ENCODE data around the gene FBXL17. TPM values are rescaled to one million over a fixed set of nuclear protein-coding genes. Genes with fewer than 3 reads are reported as not detected.
"Not testable (repeated sequence)": the region's sequence is repeated elsewhere in the genome, so short reads cannot be mapped to it uniquely, and the experiment has no call there.

Gene FBXL17
- total RNA-seq, 1 donor from 2014 or later: 26.9 TPM

GRCh38 chr5:108278285-108279240 lies 103.3 kb downstream of the FBXL17 start:
- no peak for ATAC-seq (ENCODE audit: low read depth)
- H3K27ac Mint-ChIP-seq: no peak overlapping the region
- H3K4me3 Mint-ChIP-seq: no peak overlapping the region
- H3K36me3 Mint-ChIP-seq (ENCODE audit: low read depth): peaks cover 31% of the 10 kb centered on the region
- ChIA-PET POLR2A (no interaction called here), CTCF (no interaction called here)
- peaks cover 9% of the 10 kb centered on the region for H3K4me1 Mint-ChIP-seq
- no peaks in the 10 kb centered on the region for H3K27me3 Mint-ChIP-seq
- no peak for DNase-seq
- H3K9me3 Mint-ChIP-seq: peaks cover 19% of the 10 kb centered on the region
- intact Hi-C loops (cut with micrococcal nuclease): no loop called here
- TF ChIP-seq CTCF (IDR thresholded peaks at IDR 0.05): no peak

GRCh38 chr5:108276187-108277050 lies 105.5 kb downstream of the FBXL17 start:
- peaks cover 19% of the 10 kb centered on the region for H3K36me3 Mint-ChIP-seq (ENCODE audit: low read depth)
- H3K4me1 Mint-ChIP-seq: peaks cover 9% of the 10 kb centered on the region
- no peak for TF ChIP-seq CTCF (IDR thresholded peaks at IDR 0.05)
- CTCF ChIA-PET: no interaction called here
- ATAC-seq (ENCODE audit: low read depth) (no peak), DNase-seq (no peak)
- no peak overlapping the region for H3K27ac Mint-ChIP-seq
- no peaks in the 10 kb centered on the region for H3K27me3 Mint-ChIP-seq
- H3K9me3 Mint-ChIP-seq: peaks cover 3% of the 10 kb centered on the region
- POLR2A ChIA-PET: no interaction called here
- intact Hi-C loops (cut with micrococcal nuclease): no loop called here
- H3K4me3 Mint-ChIP-seq: no peak overlapping the region

GRCh38 chr5:108274080-108274479 lies 107.8 kb downstream of the FBXL17 start:
- H3K4me3 Mint-ChIP-seq; CTCF ChIA-PET; ATAC-seq (ENCODE audit: low read depth); H3K27me3 Mint-ChIP-seq; POLR2A ChIA-PET; H3K4me1 Mint-ChIP-seq; H3K27ac Mint-ChIP-seq; DNase-seq; H3K9me3 Mint-ChIP-seq; intact Hi-C loops (cut with micrococcal nuclease): not testable (repeated sequence)
- H3K36me3 Mint-ChIP-seq (ENCODE audit: low read depth): peaks cover 12% of the 10 kb centered on the region

GRCh38 chr5:108271127-108271526 lies 110.8 kb downstream of the FBXL17 start:
- intact Hi-C loops (cut with micrococcal nuclease): no loop called here
- Mint-ChIP-seq H3K36me3 (ENCODE audit: low read depth) (peaks cover 8% of the 10 kb centered on the region), H3K27me3 (no peaks in the 10 kb centered on the region), H3K4me1 (no peaks in the 10 kb centered on the region), H3K27ac (no peak overlapping the region), H3K4me3 (no peak overlapping the region), H3K9me3 (no peaks in the 10 kb centered on the region)
- ATAC-seq (ENCODE audit: low read depth): no peak
- ChIA-PET POLR2A (no interaction called here), CTCF (interaction anchor here (1.6 to 3.4 kb wide), 2 partner anchors 9 to 11 kb away, joined by 3 to 13 read pairs; no protein-coding TSS in a partner anchor)
- no peak for DNase-seq
- no peak for TF ChIP-seq CTCF (IDR thresholded peaks at IDR 0.05)

GRCh38 chr5:108266242-108266641 lies 115.7 kb downstream of the FBXL17 start:
- H3K27me3 Mint-ChIP-seq: no peaks in the 10 kb centered on the region
- TF ChIP-seq CTCF (IDR thresholded peaks at IDR 0.05): no peak
- POLR2A ChIA-PET: no interaction called here
- DNase-seq: no peak
- H3K9me3 Mint-ChIP-seq: no peaks in the 10 kb centered on the region
- H3K4me3 Mint-ChIP-seq: no peak overlapping the region
- no peak overlapping the region for H3K27ac Mint-ChIP-seq
- CTCF ChIA-PET: no interaction called here
- no peaks in the 10 kb centered on the region for H3K4me1 Mint-ChIP-seq
- no peaks in the 10 kb centered on the region for H3K36me3 Mint-ChIP-seq (ENCODE audit: low read depth)
- intact Hi-C loops (cut with micrococcal nuclease): no loop called here
- ATAC-seq (ENCODE audit: low read depth): no peak

Measured in activated B cell treated with CpG ODN at 0.5 μM for 24 hours (primary cell).